K562 treated with DMSO at 1 percent for 4 hours (cell line): ENCODE measurements around the gene ATOH8. TPM values are rescaled to one million over a fixed set of nuclear protein-coding genes. Genes with fewer than 3 reads are reported as not detected.

Experiments
- total RNA-seq: library from RNA; unstranded; fragments of 300-600 nt; gene quantifications from 2 replicates; pipeline ENCODE4 v1.2.3, GENCODE V29; 2022; ENCODE audit not compliant: insufficient read depth

The ATOH8 gene, protein sequence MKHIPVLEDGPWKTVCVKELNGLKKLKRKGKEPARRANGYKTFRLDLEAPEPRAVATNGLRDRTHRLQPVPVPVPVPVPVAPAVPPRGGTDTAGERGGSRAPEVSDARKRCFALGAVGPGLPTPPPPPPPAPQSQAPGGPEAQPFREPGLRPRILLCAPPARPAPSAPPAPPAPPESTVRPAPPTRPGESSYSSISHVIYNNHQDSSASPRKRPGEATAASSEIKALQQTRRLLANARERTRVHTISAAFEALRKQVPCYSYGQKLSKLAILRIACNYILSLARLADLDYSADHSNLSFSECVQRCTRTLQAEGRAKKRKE
- not detected in 2 replicates for total RNA-seq

DNA sequence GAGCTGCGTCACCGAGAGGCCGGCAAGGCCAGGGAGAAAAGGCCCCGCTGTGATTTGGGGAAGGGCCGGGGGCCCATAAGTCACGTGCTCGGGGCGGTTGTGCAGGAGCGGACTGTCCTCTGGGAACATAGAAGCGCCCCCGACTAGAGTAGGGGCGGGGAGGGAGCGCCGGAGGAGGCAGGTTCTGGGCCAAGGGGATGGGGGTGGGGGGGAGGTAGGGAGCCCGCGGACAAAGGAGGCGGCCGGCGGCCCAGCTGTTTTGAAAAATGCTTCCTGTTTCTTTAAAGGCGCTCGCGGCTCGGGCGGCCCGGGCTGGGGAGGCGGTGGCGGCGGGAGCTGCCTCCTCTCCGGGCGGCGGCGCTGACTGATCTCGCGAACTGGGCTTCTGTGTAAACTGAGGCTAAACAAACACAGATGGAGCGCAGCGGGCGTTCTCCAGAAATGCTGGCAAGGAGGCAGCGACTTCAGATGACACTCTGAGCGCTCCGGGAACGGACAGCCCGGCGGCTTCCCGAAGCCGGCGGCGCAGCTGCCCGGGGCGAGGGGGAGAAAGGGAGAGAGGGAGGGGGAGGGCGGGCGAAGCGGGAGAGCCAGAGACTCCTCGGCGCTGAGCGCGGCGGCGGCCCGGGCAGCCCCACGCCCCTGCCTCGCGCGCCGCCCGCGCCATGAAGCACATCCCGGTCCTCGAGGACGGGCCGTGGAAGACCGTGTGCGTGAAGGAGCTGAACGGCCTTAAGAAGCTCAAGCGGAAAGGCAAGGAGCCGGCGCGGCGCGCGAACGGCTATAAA lies at the start of gene ATOH8:
ATOH8 (plus strand) TSS at position 467 of the 788 bp plus-strand sequence; CDS start at position 666, 199 bp downstream.

Other genes with a start within 250 kb of the ATOH8 start
- gene MAT2A, start 214.8 kb upstream of the ATOH8 start, total RNA-seq, result 114 and 177 TPM in 2 replicates
- 11.6 and 16.2 TPM in 2 replicates for gene GGCX, start 192.5 kb upstream of the ATOH8 start, total RNA-seq
- gene VAMP8, start 176.4 kb upstream of the ATOH8 start, total RNA-seq, result 161 and 170 TPM in 2 replicates
- gene VAMP5, start 169.6 kb upstream of the ATOH8 start, total RNA-seq, result not detected in 2 replicates
- gene RNF181, start 158.2 kb upstream of the ATOH8 start, total RNA-seq, result 259 and 269 TPM in 2 replicates
- 13.9 and 19.1 TPM in 2 replicates for gene TMEM150A, start 151.3 kb upstream of the ATOH8 start, total RNA-seq
- gene C2orf68, start 141.9 kb upstream of the ATOH8 start, total RNA-seq, result 33.2 and 51.4 TPM in 2 replicates
- 94.0 and 97.0 TPM in 2 replicates for gene USP39, start 137.8 kb upstream of the ATOH8 start, total RNA-seq
- not detected in 2 replicates for gene SFTPB, start 85.8 kb upstream of the ATOH8 start, total RNA-seq
- not detected in 2 replicates for gene GNLY, start 59.6 kb upstream of the ATOH8 start, total RNA-seq
- gene ST3GAL5, start 135.0 kb downstream of the ATOH8 start, total RNA-seq, result 4.4 and 7.4 TPM in 2 replicates